Hepatocyte (in vitro differentiated cells): ENCODE data around the gene NCAPH2. TPM values are rescaled to one million over a fixed set of nuclear protein-coding genes. Genes with fewer than 3 reads are reported as not detected.

ENCODE experiments used
- DNase-seq: peaks from one replicate; pipeline ENCODE4 v3.0.0-alpha.2; 2016; ENCODE audit warnings: low spot score
- H2AFZ ChIP-seq: fragments of 200-600 bp; sonication (generic); 2 replicates; pipeline ENCODE4 v1.6.0; 2016; ENCODE audit warnings: antibody characterized with exemption, mild to moderate bottlenecking
- H3K27ac ChIP-seq: fragments of 200-600 bp; sonication (generic); 2 replicates; pipeline ENCODE4 v1.5.1; 2016; ENCODE audit warnings: mild to moderate bottlenecking
- H3K27me3 ChIP-seq: fragments of 200-600 bp; sonication (generic); 2 replicates; pipeline ENCODE4 v1.6.1; 2016
- H3K36me3 ChIP-seq: fragments of 200-600 bp; sonication (generic); replicated peaks from 2 replicates; pipeline ENCODE4 v1.5.1; 2016; ENCODE audit warnings: low read depth; ENCODE audit not compliant: insufficient read depth
- H3K4me1 ChIP-seq: fragments of 200-600 bp; sonication (generic); 2 replicates; pipeline ENCODE4 v1.5.1; 2016; ENCODE audit warnings: mild to moderate bottlenecking, moderate library complexity; ENCODE audit not compliant: insufficient read depth
- H3K4me2 ChIP-seq: fragments of 200-600 bp; sonication (generic); 2 replicates; pipeline ENCODE4 v1.6.0; 2016
- H3K4me3 ChIP-seq: fragments of 200-600 bp; sonication (generic); 2 replicates; pipeline ENCODE4 v1.5.1; 2016; ENCODE audit warnings: mild to moderate bottlenecking
- H3K79me2 ChIP-seq: fragments of 200-600 bp; sonication (generic); 2 replicates; pipeline ENCODE4 v1.6.0; 2017; ENCODE audit warnings: mild to moderate bottlenecking
- H3K9me2 ChIP-seq: fragments of 200-600 bp; sonication (generic); replicated peaks from 2 replicates; pipeline ENCODE4 v1.6.0; 2017; ENCODE audit warnings: mild to moderate bottlenecking; ENCODE audit not compliant: insufficient read depth
- H3K9me3 ChIP-seq: fragments of 200-600 bp; sonication (generic); 2 replicates; pipeline ENCODE4 v1.5.1; 2016; ENCODE audit warnings: low read depth, mild to moderate bottlenecking
- H4K20me1 ChIP-seq: fragments of 200-600 bp; sonication (generic); 2 replicates; pipeline ENCODE4 v1.6.0; 2016; ENCODE audit warnings: mild to moderate bottlenecking; ENCODE audit not compliant: insufficient read depth, poor library complexity, severe bottlenecking
- EZH2 ChIP-seq: fragments of 200-600 bp; sonication (generic); IDR thresholded peaks from 2 replicates; pipeline ENCODE4 v1.6.1; 2016; ENCODE audit warnings: antibody characterized with exemption, mild to moderate bottlenecking, borderline replicate concordance
- EZH2phosphoT487 ChIP-seq: fragments of 200-600 bp; sonication (generic); IDR thresholded peaks from one replicate; pipeline ENCODE4 v1.6.1; 2018; ENCODE audit warnings: antibody characterized with exemption, mild to moderate bottlenecking, low read depth, moderate library complexity; ENCODE audit not compliant: unreplicated experiment, severe bottlenecking
- WGBS: methylation state at CpG from one replicate; pipeline ENCODE4 v1.1.6; 2016; ENCODE audit warnings: low lambda C conversion rate; ENCODE audit errors: missing lambda C conversion rate; 5-methylcytosine and 5-hydroxymethylcytosine counted together
- polyA plus RNA-seq: library from polyadenylated mRNA; unstranded; fragments of >200 nt; fragmentation: Nextera tagmentation; extraction: Ambion mirVana; gene quantifications from 2 replicates; pipeline ENCODE4 v1.2.1, GENCODE V29; 2016
- total RNA-seq: library from RNA; depleted of rRNA; stranded (reverse); fragments of >200 nt; gene quantifications from 2 replicates; pipeline ENCODE4 v1.2.3, GENCODE V29; 2014
- TF ChIP-seq, protein P1 (sequence below): fragments of 200-600 bp; sonication (generic); IDR thresholded peaks from 2 replicates; pipeline ENCODE4 v1.5.1; 2016; ENCODE audit warnings: antibody characterized with exemption, mild to moderate bottlenecking; ENCODE audit not compliant: poor library complexity

NCAPH2 gene
- total and polyA plus RNA-seq, 2 experiments from 2014 or later, result 25.6 to 40.6 TPM

DNA sequence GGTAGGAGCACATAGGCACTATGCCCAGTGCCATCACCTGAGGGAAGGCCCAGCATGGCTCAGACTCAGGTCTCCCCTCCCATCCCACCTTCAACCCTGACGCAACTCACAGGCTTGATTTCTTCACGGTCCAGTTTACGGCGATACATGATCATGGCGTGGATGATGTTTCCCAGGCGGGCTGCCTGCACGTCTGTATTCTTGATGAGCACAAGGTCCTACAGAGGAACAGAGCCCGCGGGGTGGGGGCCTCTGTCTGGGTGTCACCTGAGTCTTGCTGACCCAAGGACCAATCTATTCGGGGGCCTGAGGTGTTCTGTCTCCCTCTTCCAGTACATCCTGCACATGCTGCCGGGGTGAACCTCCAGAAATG lies 66.3 kb downstream of the NCAPH2 start:
- DNase-seq, result no peak
- H3K9me3 ChIP-seq, result no peaks in the 10 kb centered on the region
- H3K79me2 ChIP-seq, result no peaks in the 10 kb centered on the region
- no peaks in the 10 kb centered on the region for H3K36me3 ChIP-seq
- H3K9me2 ChIP-seq, result no peaks in the 10 kb centered on the region
- no peak overlapping the region for H3K27ac ChIP-seq
- peaks cover 3% of the 10 kb centered on the region for H4K20me1 ChIP-seq
- H3K4me3 ChIP-seq, result no peak overlapping the region
- 93% methylated on average over 11 of the region's 11 CpGs for WGBS
- no peaks in the 10 kb centered on the region for H3K4me1 ChIP-seq
- no peaks in the 10 kb centered on the region for H3K27me3 ChIP-seq
- no peak overlapping the region for H3K4me2 ChIP-seq
- TF ChIP-seq, protein P1, sequence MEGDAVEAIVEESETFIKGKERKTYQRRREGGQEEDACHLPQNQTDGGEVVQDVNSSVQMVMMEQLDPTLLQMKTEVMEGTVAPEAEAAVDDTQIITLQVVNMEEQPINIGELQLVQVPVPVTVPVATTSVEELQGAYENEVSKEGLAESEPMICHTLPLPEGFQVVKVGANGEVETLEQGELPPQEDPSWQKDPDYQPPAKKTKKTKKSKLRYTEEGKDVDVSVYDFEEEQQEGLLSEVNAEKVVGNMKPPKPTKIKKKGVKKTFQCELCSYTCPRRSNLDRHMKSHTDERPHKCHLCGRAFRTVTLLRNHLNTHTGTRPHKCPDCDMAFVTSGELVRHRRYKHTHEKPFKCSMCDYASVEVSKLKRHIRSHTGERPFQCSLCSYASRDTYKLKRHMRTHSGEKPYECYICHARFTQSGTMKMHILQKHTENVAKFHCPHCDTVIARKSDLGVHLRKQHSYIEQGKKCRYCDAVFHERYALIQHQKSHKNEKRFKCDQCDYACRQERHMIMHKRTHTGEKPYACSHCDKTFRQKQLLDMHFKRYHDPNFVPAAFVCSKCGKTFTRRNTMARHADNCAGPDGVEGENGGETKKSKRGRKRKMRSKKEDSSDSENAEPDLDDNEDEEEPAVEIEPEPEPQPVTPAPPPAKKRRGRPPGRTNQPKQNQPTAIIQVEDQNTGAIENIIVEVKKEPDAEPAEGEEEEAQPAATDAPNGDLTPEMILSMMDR, result no peak
- TF ChIP-seq EZH2phosphoT487 (no peak), EZH2 (no peak)
- H2AFZ ChIP-seq, result no peak overlapping the region

Other genes starting within 250 kb of the NCAPH2 start
- gene MAPK12, start 246.5 kb upstream of the NCAPH2 start, total RNA-seq, result 12.5 and 13.8 TPM in 2 replicates
- gene MAPK12, start 246.5 kb upstream of the NCAPH2 start, polyA plus RNA-seq, result 33.8 and 51.4 TPM in 2 replicates
- gene MAPK11, start 237.8 kb upstream of the NCAPH2 start, total RNA-seq, result 1.4 and 2.3 TPM in 2 replicates
- gene MAPK11, start 237.8 kb upstream of the NCAPH2 start, polyA plus RNA-seq, result 0.62 and 1.1 TPM in 2 replicates
- 91.4 and 113 TPM in 2 replicates for gene PLXNB2, start 200.6 kb upstream of the NCAPH2 start, total RNA-seq
- gene PLXNB2, start 200.6 kb upstream of the NCAPH2 start, polyA plus RNA-seq, result 147 and 158 TPM in 2 replicates
- gene DENND6B, start 181.2 kb upstream of the NCAPH2 start, total RNA-seq, result 3.1 and 3.3 TPM in 2 replicates
- gene DENND6B, start 181.2 kb upstream of the NCAPH2 start, polyA plus RNA-seq, result 8.7 and 9.0 TPM in 2 replicates
- 43.9 and 57.9 TPM in 2 replicates for gene PPP6R2, start 164.9 kb upstream of the NCAPH2 start, total RNA-seq
- gene PPP6R2, start 164.9 kb upstream of the NCAPH2 start, polyA plus RNA-seq, result 44.1 and 47.0 TPM in 2 replicates
- gene SBF1, start 33.2 kb upstream of the NCAPH2 start, total RNA-seq, result 26.1 and 34.5 TPM in 2 replicates
- 38.0 and 49.5 TPM in 2 replicates for gene SBF1, start 33.2 kb upstream of the NCAPH2 start, polyA plus RNA-seq
- 3.0 and 4.1 TPM in 2 replicates for gene ADM2, start 26.7 kb upstream of the NCAPH2 start, total RNA-seq
- gene ADM2, start 26.7 kb upstream of the NCAPH2 start, polyA plus RNA-seq, result 5.0 and 5.1 TPM in 2 replicates
- not detected in 2 replicates for gene MIOX, start 21.4 kb upstream of the NCAPH2 start, total RNA-seq
- not detected in 2 replicates for gene MIOX, start 21.4 kb upstream of the NCAPH2 start, polyA plus RNA-seq
- gene LMF2, start 522 bp upstream of the NCAPH2 start, total RNA-seq, result 22.4 and 32.8 TPM in 2 replicates
- 97.6 and 128 TPM in 2 replicates for gene LMF2, start 522 bp upstream of the NCAPH2 start, polyA plus RNA-seq
- gene SCO2, start 17.4 kb downstream of the NCAPH2 start, total RNA-seq, result 2.0 and 4.1 TPM in 2 replicates
- gene SCO2, start 17.4 kb downstream of the NCAPH2 start, polyA plus RNA-seq, result 9.7 and 11.2 TPM in 2 replicates
- 36.6 and 46.4 TPM in 2 replicates for gene TYMP, start 21.8 kb downstream of the NCAPH2 start, total RNA-seq
- 85.7 and 105 TPM in 2 replicates for gene TYMP, start 21.8 kb downstream of the NCAPH2 start, polyA plus RNA-seq
- 0.92 and 1.7 TPM in 2 replicates for gene KLHDC7B, start 37.7 kb downstream of the NCAPH2 start, total RNA-seq
- 0.75 and 1.4 TPM in 2 replicates for gene KLHDC7B, start 37.7 kb downstream of the NCAPH2 start, polyA plus RNA-seq
- not detected in 2 replicates for gene SYCE3, start 54.7 kb downstream of the NCAPH2 start, total RNA-seq
- 1.4 and 1.5 TPM in 2 replicates for gene SYCE3, start 54.7 kb downstream of the NCAPH2 start, polyA plus RNA-seq
- gene CPT1B, start 70.2 kb downstream of the NCAPH2 start, total RNA-seq, result 24.8 and 27.5 TPM in 2 replicates
- gene CPT1B, start 70.2 kb downstream of the NCAPH2 start, polyA plus RNA-seq, result 64.0 and 80.1 TPM in 2 replicates
- gene CHKB, start 74.6 kb downstream of the NCAPH2 start, total RNA-seq, result 54.9 and 57.4 TPM in 2 replicates
- gene CHKB, start 74.6 kb downstream of the NCAPH2 start, polyA plus RNA-seq, result 89.7 and 125 TPM in 2 replicates
- gene MAPK8IP2, start 92.6 kb downstream of the NCAPH2 start, total RNA-seq, result 1.0 and 1.6 TPM in 2 replicates
- gene MAPK8IP2, start 92.6 kb downstream of the NCAPH2 start, polyA plus RNA-seq, result 3.8 and 4.0 TPM in 2 replicates
- 26.2 and 31.3 TPM in 2 replicates for gene ARSA, start 119.9 kb downstream of the NCAPH2 start, total RNA-seq
- 20.6 and 29.2 TPM in 2 replicates for gene ARSA, start 119.9 kb downstream of the NCAPH2 start, polyA plus RNA-seq
- 2.4 and 2.9 TPM in 2 replicates for gene SHANK3, start 164.6 kb downstream of the NCAPH2 start, total RNA-seq
- gene SHANK3, start 164.6 kb downstream of the NCAPH2 start, polyA plus RNA-seq, result 1.9 and 2.6 TPM in 2 replicates
- not detected in 2 replicates for gene ACR, start 230.0 kb downstream of the NCAPH2 start, total RNA-seq
- not detected in 2 replicates for gene ACR, start 230.0 kb downstream of the NCAPH2 start, polyA plus RNA-seq